Measurements from ENCODE around the gene GAS2L3. TPM values are rescaled to one million over a fixed set of nuclear protein-coding genes. Genes with fewer than 3 reads are reported as not detected.
"Not testable (repeated sequence)": the region's sequence is repeated elsewhere in the genome, so short reads cannot be mapped to it uniquely, and the experiment has no call there.

The GAS2L3 gene
- total RNA-seq (2014; rRNA removed; shearing (Covaris generic)): not detected in 2 replicates
- not detected in 2 replicates for polyA plus RNA-seq (2015; cell fraction: cytosol; rRNA removed)
- not detected in 2 replicates for polyA plus RNA-seq (2015; cell fraction: nucleus; rRNA removed)

DNA sequence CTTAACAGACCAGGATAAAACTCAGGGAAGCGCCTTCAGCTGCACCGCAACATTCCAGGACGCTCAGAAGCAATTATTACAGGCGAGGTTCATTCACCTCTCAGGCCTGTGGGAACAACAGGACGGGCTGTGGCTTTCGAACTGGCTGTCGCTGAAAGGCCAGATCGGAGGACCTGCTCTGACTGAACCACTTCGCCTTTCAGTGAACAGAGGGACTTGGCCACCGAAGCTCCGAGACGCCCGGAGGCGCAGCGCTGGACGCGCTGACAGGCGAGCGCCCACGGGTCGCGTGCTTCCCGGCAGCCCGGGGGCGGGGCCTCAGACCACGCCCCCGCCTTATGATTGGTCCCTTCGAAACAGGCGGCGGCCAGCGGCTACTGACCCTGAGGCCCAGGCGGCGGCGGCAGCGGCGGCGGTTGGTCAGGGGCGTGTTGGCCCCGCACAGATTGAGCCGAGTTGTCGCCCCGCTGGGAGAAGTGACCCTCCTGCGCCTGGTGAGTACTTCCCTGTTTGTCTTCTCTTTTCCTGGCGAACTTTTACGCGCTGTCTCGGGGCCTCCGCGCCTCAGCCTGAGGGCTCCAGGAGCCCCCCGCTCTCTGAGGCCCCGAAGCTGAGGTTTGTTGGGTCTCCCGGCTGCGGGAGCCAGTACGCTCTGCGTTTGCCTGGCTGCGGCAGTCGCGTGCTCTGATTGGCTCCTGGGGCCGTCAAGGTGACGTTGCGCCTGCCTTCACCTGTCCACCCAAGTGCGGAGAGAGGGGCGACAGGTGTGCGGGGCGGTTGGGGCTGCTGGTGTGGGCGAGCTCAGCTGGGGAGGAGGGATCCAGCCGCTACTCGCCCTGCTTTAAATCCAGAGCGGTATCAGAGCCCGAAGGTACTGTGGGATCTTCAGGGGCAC lies at the start of gene GAS2L3:
Gene GAS2L3 (plus strand): TSS at position 393 of the 895 bp plus-strand sequence. CDS start 21,221 bp downstream, outside the sequence.
- no peak for DNase-seq (ENCODE audit: low read depth)

DNA sequence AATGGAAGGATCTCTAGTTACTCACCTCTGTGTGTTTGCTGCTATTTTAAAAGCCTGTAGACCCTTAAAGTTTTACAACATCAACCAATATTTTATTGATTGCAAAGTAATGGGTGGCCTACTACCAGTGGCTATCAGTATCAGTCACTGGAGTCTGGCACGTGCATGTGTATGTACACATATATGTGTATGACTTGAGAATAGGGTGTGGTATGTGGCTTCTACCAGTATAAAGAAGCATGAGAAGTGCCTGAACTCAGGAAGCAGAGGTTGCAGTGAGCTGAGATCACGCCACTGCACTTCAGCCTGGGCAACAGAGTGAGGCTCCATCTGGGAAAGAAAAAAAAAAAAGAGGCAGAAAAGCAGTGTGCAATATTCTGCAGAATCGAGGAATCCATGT lies 45.5 kb upstream of the GAS2L3 start:
- no peak for DNase-seq (ENCODE audit: low read depth)

DNA sequence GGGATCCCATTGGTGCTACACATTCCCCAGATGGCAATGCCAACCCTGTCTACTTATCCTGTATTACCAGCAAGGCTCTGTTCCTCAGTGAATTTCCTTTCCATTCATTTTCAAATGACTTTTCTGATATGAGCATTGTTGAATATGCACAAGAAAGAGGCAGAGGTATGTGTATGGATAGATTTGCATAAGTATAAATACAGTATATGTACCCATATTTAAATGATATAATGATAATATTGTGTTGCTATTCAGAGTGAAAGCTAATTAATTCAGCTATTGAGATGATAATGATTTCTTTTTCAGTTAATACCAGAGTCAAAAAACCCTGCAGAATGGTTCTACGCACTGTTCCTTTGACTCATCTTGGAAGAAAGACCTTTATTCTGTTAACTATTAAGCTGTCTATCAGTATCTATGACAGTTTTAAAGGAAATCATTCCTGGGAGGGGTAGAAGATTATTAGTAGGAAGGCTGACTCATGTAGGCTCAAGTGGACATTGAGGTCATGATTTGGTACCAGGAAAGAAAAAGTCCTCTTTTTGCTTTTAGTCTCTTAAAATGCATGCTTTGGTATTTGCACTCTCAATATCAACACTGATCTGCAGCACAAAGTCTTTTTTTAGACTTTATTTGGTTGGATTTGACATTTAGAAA lies 44.9 kb upstream of the GAS2L3 start:
- DNase-seq (ENCODE audit: low read depth): no peak

DNA sequence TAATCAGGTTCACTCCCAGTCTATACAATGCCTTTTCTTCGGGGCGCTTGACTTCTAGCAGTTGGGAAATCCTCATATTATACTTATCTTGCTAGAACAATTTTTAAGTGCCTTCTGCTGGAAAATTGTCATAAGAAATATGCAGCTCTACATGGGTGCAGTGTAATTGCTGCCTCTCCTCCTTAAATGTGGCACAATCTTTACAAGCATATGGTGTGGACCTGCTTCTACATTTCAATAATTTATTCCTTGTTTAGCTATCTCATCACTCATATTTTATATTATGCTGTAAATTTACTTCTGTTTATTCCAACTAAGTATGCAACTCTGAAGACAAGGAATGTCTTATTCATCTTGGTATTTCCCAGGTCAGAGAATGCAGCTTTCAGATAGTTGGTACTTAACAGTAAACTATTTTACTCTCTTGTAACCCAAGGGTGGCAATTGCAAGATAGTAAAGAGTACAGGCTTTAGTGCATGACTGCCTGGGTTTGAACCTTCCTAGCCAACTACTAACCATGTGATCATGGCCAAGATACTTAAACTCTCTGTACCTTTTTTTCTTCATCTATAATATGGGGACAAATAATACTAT lies 43.6 kb upstream of the GAS2L3 start:
- no peak for DNase-seq (ENCODE audit: low read depth)

DNA sequence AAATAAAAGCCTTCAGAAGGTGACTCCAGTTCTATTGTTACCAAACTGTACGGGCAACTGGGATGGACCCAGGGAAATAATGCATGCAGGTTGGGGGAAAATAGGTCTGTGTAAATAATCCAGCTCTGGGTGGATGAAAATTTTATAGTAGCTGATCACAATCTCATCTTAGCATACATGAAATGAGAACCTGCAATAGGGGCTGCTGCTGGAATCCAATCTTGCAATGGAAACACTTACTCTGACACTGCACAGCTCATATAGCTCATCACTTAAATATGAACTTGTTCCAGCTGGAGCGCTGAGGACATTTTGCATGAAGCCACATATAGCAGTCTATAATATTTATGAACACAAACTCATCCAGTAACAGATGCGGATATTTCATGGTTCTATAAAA lies 40.1 kb upstream of the GAS2L3 start:
- no peak for DNase-seq (ENCODE audit: low read depth)

DNA sequence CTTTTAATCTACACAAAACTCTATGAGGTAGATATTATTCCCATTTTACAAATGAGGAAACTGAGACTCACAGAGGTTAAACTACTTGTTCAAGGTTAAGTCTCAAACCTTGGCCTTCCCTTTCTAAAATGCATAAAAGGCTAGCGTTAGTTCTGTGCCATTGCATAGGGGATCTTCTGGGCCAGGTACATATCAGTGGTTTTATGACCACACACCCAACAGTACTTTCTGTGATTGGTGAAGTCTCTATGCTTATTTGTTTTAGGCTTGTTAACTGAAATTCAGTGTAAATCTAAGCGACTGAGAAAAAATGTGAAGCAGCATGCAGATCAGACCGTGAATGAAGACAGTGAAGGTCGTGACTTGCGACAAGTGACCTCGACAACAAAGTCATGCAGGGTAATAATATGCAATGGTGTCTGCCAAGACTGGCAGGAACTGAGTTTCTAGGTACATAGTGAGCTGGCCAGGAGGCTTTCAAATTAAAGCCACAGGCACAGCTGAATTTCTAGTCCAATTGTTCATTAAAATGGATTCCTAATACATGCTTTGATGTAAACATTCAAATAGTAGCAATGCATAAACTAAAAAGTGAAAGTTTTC lies 38.8 kb upstream of the GAS2L3 start:
- DNase-seq (ENCODE audit: low read depth): no peak

DNA sequence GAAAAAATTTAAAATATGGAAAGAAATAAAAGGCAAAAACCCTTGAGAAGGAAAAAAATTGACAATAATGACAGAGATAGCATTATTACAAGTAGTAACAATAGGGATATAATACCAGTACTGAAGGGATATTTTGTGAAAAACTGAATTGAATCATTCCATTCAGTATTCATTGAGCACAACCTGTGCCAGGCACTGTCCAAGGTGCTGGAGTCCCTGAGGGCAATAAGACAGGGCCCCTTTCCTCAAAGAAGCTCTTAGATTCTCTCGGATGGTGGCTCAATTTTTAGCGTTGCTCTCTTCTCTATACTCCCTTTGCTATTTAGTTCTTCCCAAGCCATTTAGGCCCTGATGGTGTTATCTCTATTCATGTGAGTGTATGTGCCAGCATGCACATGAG lies 34.3 kb upstream of the GAS2L3 start:
- DNase-seq (ENCODE audit: low read depth): no peak

DNA sequence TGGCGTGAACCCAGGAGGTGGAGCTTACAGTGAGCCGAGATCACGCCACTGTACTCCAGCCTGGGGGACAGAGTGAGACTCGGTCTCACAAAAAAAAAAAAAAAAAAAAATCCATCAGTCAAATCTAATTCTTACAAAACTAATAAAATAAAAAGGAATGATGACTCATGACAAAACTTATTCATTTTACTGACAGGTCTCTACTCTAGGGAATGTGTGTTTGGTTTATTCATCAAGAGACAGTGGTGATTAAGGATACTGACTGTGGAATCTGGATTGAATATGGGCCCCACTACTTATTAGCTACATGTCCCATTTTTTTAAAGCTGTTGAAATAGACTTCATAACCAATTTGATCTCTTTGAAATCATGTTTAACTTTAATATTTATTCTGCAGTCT lies 29.3 kb upstream of the GAS2L3 start:
- no peak for DNase-seq (ENCODE audit: low read depth)

DNA sequence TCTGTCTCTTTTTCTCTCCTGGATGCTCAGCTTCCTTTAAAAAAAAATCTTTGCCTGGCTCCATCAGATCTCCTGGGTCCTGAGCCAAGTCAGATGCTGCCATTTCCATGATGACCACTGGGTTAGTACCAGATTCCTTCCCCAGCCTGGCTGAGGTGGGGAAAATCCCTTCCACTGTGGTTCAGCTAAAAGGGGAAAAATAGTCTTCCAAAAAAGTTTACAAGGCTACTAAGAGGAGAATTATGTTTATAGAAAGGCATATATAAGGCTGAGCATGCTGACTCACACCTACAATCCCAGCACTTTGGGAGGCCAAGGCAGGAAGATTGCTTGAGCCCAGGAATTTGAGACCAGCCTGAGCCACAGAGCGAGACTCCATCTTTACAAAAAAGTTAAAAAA lies 28.4 kb upstream of the GAS2L3 start:
- no peak for DNase-seq (ENCODE audit: low read depth)

DNA sequence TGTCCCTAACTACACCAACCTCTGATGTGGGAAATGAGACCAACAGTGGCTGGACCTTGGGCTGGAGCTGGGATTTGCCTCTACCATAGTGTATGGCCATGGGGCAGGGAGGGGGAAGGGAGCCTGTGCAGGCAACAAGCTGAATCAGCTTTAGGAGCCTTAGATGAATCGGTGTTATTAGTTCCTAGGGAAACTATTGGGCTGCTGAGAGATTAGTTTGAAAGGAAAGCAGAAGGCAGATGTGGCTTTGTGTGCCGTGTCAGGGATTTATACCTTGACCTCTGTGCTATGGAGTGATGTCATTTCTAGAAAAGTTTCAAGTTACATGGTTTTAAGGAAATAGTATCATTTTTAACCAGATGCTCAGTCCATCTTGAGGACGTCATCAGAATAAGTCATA lies 19.5 kb upstream of the GAS2L3 start:
- DNase-seq (ENCODE audit: low read depth): no peak

DNA sequence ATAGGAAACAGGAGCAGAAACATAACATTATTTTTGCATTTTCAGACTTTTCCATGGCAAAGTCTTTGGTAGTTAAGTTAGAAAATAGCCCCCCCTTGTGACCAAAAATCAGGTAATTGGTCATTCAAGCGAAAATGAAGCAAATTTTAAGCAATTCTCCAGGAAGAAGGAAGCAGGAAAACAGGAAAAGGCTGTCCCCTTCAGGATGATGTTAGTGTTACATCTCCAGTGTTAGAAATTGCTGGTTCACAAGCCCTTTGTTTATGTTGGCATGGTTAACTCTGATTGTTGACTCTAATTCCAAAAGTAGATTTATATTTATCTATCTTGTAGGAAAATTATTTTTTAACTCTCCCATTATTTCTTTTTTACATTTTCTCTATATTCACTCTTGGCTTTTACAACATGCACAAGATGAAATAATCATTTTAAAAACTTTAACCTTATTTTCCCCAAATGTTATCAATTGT lies 18.8 kb upstream of the GAS2L3 start:
- peak; percentile 82 for DNase-seq (ENCODE audit: low read depth)

DNA sequence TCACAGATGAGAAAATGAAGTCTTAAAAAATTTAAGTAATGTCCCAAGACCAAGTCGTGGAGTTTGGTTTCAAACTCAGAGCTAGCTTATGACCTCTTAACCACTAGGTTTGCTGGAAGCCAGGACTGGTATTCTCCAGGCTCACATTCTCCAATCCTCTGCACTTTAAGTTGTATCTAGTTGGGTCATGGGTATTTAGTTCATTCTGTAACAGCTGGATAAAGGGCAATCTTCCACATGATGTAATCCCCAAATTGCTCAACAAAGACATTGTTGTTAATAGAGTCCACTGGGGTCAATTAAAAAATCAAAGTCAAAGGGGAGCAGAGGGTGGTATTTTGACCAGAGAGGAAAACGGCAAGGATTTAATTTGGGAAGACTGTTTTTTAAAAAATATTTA lies 17.8 kb upstream of the GAS2L3 start:
- no peak for DNase-seq (ENCODE audit: low read depth)

DNA sequence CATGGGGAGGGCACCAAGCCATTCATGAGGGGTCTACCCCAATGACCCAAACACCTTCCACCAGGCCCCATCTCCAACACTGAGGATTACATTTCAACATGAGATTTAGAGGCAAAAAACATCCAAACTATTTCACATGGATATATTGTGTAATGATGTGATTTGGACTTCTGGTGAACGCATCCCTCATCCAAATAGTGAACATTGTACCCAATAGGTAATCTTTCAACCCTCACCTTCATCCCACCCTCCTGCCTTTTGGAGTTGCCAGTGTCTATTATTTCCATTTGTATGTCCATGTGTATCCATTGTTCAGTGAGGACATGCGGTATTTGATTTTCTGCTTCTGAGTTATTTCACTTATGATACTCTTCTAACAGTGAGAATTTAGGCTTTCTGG lies 16.1 kb upstream of the GAS2L3 start:
- DNase-seq (ENCODE audit: low read depth): no peak

DNA sequence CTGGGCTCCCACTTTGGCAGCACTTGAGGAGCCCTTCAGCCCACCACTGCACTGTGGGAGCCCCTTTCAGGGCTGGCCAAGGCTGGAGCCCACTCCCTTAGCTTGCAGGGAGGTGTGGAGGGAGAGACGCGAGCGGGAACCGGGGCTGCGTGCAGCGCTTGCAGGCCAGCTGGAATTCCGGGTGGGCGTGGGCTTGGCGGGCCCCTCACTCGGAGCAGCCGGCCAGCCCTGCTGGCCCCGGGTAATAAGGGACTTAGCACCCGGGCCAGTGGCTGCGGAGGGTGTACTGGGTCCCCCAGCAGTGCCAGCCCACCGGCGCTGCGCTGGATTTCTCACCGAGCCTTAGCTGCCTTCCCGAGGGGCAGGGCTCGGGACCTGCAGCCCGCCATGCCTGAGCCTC lies 14.2 kb upstream of the GAS2L3 start:
- DNase-seq (ENCODE audit: low read depth): not testable (repeated sequence)

DNA sequence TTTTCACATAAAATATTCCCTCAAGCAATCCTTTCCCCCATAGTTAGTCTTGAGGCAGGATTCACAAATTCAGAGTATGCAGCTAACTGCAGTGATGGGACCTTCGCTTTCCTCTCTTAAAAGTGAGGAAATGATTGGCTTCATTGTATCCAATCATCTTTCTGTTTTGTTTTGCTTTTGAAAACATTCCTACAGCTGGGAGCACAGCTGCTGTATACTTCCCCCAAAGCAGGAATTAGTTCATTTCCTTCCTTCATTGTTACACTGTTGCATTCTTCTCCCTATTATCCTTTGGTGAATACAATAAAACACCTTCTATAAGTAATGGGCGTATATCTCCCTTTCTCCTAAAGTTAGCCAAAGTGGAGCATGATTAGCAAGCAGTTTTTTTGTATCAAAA lies 9.4 kb upstream of the GAS2L3 start:
- no peak for DNase-seq (ENCODE audit: low read depth)

DNA sequence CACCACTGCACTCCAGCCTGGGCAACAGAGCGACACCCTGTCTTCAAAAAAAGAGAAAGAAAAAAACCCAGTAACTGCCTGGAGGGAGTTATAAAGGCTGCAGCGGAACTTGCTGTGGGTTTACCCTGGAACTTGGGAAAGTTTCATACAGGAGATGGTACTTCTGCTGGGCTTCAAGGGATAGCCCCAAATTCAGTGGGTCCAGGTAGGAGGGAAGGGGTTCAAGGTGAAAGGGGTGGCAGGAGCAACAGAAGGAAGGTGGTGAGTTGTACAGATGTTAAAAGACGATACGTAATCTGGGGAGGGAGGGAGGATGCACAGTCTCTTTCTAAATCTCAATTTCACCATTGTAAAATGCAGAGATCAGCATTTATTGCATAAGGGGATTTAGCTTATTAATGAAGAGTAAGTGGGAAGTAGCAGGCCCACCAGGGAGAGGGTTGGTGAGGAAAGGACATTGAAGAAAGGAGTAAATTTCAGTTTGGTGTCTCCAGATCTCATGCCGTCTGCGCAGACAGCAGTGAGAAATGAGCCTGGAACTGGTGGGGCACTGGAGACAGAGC lies 8.5 kb upstream of the GAS2L3 start:
- DNase-seq (ENCODE audit: low read depth): no peak

DNA sequence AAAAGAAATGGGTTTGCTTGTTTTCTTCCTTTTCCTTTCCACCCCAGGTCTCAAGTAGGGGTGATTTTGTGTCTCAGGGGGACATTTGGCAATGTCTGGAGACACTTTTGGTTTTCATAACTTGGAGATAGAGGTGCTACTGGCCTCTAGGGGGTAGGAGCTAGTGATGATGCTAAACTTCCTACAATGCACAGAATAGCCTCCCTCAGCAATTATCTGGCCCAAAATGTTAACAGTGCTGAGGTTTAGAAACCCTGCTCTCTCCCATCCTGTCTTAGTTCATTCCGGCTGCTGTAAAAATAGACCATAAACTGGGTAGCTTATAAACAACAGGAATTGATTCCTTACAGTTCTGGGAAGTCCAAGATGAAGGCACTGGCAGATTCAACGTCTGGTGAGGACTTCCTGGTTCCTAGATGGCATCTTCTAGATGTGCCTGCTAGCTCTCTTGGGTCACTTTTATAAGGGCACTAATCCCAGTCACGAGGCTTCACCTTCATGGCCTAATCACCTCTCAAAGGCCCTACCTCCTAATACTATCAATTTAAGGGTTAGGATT lies 7.4 kb upstream of the GAS2L3 start:
- no peak for DNase-seq (ENCODE audit: low read depth)

DNA sequence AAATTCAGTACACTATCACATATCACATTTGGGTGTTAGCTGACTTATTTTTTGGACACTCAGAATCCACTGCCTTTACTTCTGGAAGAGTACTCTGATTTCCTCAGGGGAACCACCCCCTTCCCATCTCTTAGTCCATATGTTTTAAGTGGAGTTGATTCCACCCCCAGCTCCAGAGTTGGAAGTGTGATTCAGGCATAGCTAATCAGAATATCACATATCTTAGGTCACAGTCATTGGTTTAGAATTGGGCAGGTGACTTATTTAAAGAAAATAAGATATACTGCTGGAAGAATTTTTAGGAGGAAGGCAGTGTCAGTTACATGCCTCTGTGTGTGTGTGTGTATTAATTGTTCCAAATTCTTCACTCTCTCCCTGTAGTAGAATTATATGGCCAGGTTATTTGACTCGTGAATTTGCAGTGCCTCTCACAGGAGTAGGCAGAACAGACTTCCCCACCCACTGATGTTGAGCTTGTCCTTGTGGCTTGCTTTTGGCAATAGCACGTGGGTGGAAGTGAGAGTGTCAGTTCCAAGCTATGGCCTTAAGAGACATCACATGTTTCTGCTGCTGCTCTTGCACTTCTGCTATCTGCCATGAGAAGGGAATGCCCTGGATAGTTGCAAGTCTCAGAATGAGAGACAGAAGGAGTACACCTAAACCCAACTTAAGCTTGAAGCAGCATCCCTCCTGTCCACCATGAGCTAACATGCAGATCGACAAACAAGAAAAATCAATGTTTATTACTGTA lies 6.4 kb upstream of the GAS2L3 start:
- DNase-seq (ENCODE audit: low read depth): no peak

DNA sequence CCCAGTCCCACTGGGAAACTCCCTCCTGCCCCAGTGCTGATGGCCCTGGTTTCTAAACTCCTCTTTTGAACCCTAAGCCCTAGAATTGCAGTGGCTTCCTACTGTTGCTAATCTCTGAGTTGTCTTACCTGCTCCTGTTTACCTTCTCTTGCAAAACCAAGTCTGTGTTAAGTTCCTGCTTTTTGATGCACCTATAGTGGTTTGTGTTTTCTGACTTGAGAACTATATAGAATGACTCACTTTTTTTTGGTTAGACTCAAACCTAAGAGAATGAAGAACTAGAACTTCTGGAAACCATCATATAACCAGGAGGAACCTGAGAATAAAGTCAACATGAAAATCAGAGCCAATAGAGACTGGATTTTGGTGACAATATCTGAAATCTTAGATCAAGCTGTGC lies 5.5 kb upstream of the GAS2L3 start:
- no peak for DNase-seq (ENCODE audit: low read depth)

DNA sequence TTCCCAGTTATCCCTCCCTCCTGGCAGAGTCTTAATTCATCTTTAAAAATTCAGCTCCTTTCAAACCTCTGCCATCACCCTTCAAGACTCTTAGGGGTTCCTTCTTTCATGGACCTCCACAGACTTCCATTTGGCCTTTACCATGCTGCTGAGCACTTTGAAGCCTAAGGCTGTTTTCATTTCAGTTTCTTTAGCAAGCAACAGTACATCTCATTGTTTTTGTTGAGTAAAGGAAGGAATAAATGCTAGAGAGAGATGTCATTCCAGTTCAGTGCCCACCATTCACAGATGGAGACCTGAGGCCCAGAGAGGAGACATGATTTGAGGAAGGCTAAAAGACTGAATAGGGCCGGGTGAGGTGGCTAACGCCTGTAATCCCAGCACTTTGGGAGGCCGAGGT lies 1.3 kb upstream of the GAS2L3 start:
- DNase-seq (ENCODE audit: low read depth): no peak

All from HT1080 (cell line).